Keratinocyte (primary cell): Measurements from ENCODE around the gene TBC1D12.

Experiments used
- EZH2 ChIP-seq: IDR thresholded peaks from one replicate; pipeline ENCODE4 v1.6.1; 2012; ENCODE audit warnings: inconsistent platforms, mild to moderate bottlenecking, low read length, moderate library complexity
- TF ChIP-seq, protein P1 (sequence below), 3 experiments: IDR thresholded peaks in 1 of 3; conservative IDR thresholded peaks in 1 of 3; optimal IDR thresholded peaks in 1 of 3; 2 replicates in 2 of 3; 3 replicates in 1 of 3; pipeline versions ENCODE3 to v1.5.1; 2011; ENCODE audit warnings: low read length in 3 of 3, mild to moderate bottlenecking in 3 of 3, moderate library complexity in 2 of 3, control low read depth in 1 of 3, inconsistent platforms in 1 of 3; ENCODE audit not compliant: insufficient read depth in 2 of 3; ENCODE audit errors: extremely low read depth in 1 of 3

DNA sequence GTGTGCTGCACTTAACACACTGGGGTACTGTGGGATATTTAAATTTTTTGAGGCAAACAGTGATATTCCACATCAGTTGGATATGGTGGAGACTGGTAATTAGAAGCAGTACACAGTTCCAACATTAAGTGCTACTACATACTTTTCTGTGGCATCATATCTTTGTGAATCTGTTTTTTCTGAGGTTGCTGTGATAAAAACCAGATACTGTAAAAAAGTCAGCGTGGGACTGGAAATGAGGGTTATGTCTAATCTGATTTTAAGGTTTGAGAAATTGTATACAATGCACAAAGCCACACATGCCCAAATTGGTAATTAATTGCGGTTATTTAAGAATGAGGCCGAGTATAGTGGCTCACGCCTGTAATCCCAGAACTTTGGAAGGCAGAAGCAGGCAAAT, 41.2 kb downstream of the TBC1D12 start:
- TF ChIP-seq, protein P1, sequence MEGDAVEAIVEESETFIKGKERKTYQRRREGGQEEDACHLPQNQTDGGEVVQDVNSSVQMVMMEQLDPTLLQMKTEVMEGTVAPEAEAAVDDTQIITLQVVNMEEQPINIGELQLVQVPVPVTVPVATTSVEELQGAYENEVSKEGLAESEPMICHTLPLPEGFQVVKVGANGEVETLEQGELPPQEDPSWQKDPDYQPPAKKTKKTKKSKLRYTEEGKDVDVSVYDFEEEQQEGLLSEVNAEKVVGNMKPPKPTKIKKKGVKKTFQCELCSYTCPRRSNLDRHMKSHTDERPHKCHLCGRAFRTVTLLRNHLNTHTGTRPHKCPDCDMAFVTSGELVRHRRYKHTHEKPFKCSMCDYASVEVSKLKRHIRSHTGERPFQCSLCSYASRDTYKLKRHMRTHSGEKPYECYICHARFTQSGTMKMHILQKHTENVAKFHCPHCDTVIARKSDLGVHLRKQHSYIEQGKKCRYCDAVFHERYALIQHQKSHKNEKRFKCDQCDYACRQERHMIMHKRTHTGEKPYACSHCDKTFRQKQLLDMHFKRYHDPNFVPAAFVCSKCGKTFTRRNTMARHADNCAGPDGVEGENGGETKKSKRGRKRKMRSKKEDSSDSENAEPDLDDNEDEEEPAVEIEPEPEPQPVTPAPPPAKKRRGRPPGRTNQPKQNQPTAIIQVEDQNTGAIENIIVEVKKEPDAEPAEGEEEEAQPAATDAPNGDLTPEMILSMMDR (optimal IDR thresholded peaks at IDR 0.05 in 1 of 3, IDR thresholded peaks at IDR 0.05 in 1 of 3, conservative IDR thresholded peaks at IDR 0.05 in 1 of 3; ENCODE audit: extremely low read depth in 1 of 3, insufficient read depth in 2 of 3, low read length in 3 of 3) = no peak
- no peak for TF ChIP-seq EZH2
